B cell (primary cell): ENCODE results near the gene CDK5RAP2.

Source experiments
- EZH2 ChIP-seq: IDR thresholded peaks from 2 replicates; pipeline ENCODE4 v1.6.1; 2012; ENCODE audit warnings: borderline replicate concordance, low read depth, mild to moderate bottlenecking, moderate library complexity, low read length; ENCODE audit not compliant: insufficient read depth, poor library complexity, severe bottlenecking
- TF ChIP-seq, protein P1 (sequence below): fragments of 200-600 bp; IDR thresholded peaks from one replicate; pipeline ENCODE4 v1.8.0; 2022; ENCODE audit warnings: antibody characterized with exemption, mild to moderate bottlenecking

DNA sequence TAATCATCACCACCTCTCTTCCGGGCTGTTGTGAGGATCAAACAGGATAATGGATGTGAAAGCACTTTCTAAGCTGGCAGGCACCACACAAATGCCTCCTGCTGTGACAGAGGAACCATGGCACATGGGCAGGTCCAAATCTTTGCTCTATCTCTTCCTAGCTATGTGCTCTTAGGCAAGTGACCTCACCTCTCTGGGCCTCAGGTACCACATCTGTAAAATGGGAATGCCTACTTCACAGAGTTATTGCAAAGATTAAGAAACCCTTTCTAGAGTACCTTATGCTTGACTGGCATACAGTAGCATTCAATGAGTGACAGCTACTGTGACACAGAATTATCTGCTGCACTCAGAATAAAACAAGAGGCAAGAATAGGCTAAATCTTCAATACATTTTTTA is 51.6 kb downstream of the CDK5RAP2 start:
- TF ChIP-seq, protein P1, sequence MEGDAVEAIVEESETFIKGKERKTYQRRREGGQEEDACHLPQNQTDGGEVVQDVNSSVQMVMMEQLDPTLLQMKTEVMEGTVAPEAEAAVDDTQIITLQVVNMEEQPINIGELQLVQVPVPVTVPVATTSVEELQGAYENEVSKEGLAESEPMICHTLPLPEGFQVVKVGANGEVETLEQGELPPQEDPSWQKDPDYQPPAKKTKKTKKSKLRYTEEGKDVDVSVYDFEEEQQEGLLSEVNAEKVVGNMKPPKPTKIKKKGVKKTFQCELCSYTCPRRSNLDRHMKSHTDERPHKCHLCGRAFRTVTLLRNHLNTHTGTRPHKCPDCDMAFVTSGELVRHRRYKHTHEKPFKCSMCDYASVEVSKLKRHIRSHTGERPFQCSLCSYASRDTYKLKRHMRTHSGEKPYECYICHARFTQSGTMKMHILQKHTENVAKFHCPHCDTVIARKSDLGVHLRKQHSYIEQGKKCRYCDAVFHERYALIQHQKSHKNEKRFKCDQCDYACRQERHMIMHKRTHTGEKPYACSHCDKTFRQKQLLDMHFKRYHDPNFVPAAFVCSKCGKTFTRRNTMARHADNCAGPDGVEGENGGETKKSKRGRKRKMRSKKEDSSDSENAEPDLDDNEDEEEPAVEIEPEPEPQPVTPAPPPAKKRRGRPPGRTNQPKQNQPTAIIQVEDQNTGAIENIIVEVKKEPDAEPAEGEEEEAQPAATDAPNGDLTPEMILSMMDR, result no peak
- no peak for TF ChIP-seq EZH2
